ACC112 (cell line): ENCODE data around the gene MTHFD2L.

Experiments
- H2AFZ ChIP-seq: fragments of 200-600 bp; sonication (generic); one replicate; pipeline ENCODE4 v1.6.0; 2017; ENCODE audit warnings: antibody characterized with exemption, low read length; ENCODE audit not compliant: unreplicated experiment
- H3K27ac ChIP-seq: fragments of 200-600 bp; sonication (generic); 2 replicates; pipeline ENCODE4 v1.5.1; 2014; ENCODE audit warnings: low read depth, mild to moderate bottlenecking, antibody characterized with exemption, low read length, moderate library complexity
- H3K27me3 ChIP-seq: fragments of 200-600 bp; sonication (generic); 2 replicates; pipeline ENCODE4 v1.6.1; 2014; ENCODE audit warnings: mild to moderate bottlenecking, antibody characterized with exemption, low read length, moderate library complexity, mixed read lengths; ENCODE audit not compliant: insufficient read depth
- H3K36me3 ChIP-seq: fragments of 200-600 bp; sonication (generic); 2 replicates; pipeline ENCODE4 v1.6.1; 2016; ENCODE audit warnings: mild to moderate bottlenecking, antibody characterized with exemption, low read length, moderate library complexity, mixed read lengths; ENCODE audit not compliant: insufficient read depth
- H3K4me1 ChIP-seq: fragments of 200-600 bp; sonication (generic); one replicate; pipeline ENCODE4 v1.6.1; 2016; ENCODE audit warnings: low read length, mixed read lengths; ENCODE audit not compliant: insufficient read depth, unreplicated experiment, control insufficient read depth
- H3K4me3 ChIP-seq: fragments of 200-600 bp; sonication (generic); 2 replicates; pipeline ENCODE4 v1.5.1; 2014; ENCODE audit warnings: mild to moderate bottlenecking, low read depth, low read length
- H3K79me2 ChIP-seq: fragments of 200-600 bp; sonication (generic); one replicate; pipeline ENCODE4 v1.6.0; 2016; ENCODE audit warnings: low read length; ENCODE audit not compliant: control insufficient read depth, unreplicated experiment, insufficient read depth

Gene MTHFD2L

DNA sequence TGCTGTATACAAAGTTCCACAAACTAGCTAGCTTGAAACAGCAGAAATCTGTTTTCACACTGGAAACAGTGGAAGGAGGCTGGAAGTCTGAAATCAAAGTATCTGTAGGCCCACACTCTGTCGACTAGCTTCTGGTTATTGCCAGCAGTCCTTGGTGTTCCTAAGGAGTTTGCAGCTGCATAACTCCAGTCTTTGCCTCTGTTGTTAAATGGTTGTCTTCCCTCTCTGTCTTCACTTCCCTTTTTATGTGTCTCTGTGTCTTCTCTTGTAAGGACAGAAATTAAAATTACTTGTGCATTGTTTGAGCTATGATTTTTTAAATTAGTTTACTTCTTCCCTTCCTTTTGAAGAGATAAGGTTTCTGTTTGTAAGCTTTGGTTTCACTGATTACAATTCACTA is 8.2 kb downstream of the MTHFD2L start:
- no peaks in the 10 kb centered on the region for H3K27me3 ChIP-seq
- H3K27ac ChIP-seq, result no peak overlapping the region
- H3K79me2 ChIP-seq, result peaks cover 7% of the 10 kb centered on the region
- H2AFZ ChIP-seq, result no peak overlapping the region
- H3K4me3 ChIP-seq, result no peak overlapping the region
- H3K36me3 ChIP-seq, result peaks cover 12% of the 10 kb centered on the region; the same call in 1 of the 2 replicates
- peaks cover 17% of the 10 kb centered on the region for H3K4me1 ChIP-seq

DNA sequence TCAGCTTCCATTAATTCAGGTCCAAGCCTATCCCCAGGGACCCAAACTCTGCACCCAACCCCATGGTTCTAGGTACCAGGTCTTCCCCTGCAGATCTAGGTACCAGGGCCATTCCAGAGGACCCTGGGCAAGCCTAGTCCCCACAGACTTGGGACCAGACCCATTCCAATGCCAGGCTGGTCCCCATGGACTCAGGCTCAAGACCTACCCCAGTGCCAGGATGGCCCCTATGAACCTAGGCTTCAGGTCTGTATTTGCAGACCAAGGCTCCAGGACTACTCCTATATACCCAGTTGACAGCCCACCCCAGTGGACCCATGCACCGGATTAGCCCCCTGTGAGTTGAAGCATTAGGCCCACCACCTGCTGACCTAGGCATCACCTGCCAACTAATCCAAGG is 8.9 kb downstream of the MTHFD2L start:
- H3K27me3 ChIP-seq, result no peaks in the 10 kb centered on the region
- H3K36me3 ChIP-seq, result peaks cover 5% of the 10 kb centered on the region; the same call in 1 of the 2 replicates
- H3K4me3 ChIP-seq, result no peak overlapping the region
- peaks cover 3% of the 10 kb centered on the region for H3K79me2 ChIP-seq
- H3K27ac ChIP-seq, result no peak overlapping the region
- H3K4me1 ChIP-seq, result peaks cover 14% of the 10 kb centered on the region
- H2AFZ ChIP-seq, result no peak overlapping the region

DNA sequence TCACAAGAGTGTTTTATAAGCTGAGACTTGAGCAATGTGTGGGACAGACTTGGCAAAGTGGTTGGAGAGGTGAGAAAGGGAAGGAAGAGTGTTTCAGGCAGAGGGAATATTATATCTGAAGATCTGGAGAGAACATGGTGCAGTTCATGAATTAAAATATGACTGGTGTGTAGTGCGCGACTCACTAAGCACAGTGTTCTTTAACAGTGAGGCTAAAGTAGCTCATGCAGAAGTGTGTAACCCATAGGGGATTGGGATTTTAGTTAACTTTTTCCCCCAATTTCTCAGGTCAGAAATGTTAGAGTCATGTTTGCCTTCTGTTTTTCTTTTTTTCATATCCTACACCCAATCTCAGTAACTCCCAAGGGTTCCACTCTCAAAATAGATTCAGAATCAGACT is 9.7 kb downstream of the MTHFD2L start:
- no peak overlapping the region for H3K27ac ChIP-seq
- H3K4me1 ChIP-seq, result peaks cover 11% of the 10 kb centered on the region
- H2AFZ ChIP-seq, result no peak overlapping the region
- no peak overlapping the region for H3K4me3 ChIP-seq
- no peaks in the 10 kb centered on the region for H3K27me3 ChIP-seq
- peaks cover 3% of the 10 kb centered on the region for H3K79me2 ChIP-seq
- no peaks in the 10 kb centered on the region for H3K36me3 ChIP-seq

DNA sequence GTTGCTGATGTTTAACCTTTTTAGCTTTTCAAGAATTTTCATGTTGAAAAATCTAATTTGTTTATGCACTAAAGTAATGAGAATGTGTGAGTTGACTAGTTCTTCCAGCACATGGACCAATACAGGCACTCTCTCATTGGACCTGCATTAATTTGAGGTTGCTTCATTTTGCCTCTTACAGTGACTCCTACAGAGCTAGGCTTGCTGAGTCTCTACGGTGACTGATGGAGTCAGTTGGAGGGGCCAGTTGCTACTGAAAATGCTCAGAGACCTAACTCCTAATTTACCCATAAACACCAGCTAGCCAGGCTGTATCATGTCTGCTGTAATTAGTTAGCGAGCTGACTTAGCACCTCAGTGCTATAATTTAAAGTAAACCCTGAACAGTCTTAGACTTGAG is 10.9 kb downstream of the MTHFD2L start:
- H3K27me3 ChIP-seq, result no peaks in the 10 kb centered on the region

DNA sequence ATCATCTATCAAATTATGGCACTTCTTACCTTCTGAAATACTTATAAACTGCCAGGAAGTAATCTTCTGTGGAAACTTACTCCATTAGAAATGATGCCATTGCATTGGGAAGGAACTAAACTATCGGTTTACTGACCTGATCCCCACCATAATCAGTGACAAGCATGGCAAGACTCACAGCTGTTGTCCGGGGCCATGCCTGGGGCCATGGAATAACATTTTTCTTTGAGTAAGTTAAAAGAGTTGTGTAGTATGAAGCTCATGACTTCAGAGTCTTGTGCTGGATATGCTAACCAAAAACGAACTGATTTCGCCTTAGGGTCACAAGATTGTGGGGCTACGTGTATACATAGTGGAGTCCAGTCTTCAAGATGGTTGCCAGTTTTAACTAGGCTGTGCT is 15.4 kb downstream of the MTHFD2L start:
- Histone ChIP-seq H3K27ac (no peak overlapping the region), H2AFZ (no peak overlapping the region), H3K4me3 (no peak overlapping the region), H3K36me3 (no peaks in the 10 kb centered on the region), H3K4me1 (peaks cover under 1% of the 10 kb centered on the region), H3K79me2 (no peaks in the 10 kb centered on the region), H3K27me3 (no peaks in the 10 kb centered on the region)

More for the DNA sequence above, 10.9 kb downstream of the MTHFD2L start:
- H3K4me1 ChIP-seq, result peaks cover 11% of the 10 kb centered on the region
- no peak overlapping the region for H2AFZ ChIP-seq
- H3K4me3 ChIP-seq, result no peak overlapping the region
- H3K36me3 ChIP-seq, result no peaks in the 10 kb centered on the region
- H3K79me2 ChIP-seq, result peaks cover 3% of the 10 kb centered on the region
- H3K27ac ChIP-seq, result no peak overlapping the region

DNA sequence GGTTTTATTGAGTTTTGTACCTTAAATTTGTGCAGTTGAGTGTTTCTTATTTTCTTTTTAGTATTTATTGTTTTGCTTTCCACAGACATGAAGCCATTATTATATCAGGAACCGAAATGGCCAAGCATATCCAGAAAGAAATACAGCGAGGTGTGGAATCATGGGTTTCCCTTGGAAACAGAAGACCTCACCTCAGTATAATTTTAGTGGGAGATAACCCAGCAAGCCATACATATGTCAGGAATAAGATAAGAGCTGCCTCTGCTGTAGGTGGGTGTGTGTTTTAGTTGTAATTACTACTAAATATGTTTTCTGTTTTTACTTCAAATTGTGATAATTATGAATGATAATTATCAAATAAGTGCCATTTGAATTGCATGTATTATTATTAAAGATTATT is 16.5 kb downstream of the MTHFD2L start:
- H2AFZ ChIP-seq, result no peak overlapping the region
- H3K4me3 ChIP-seq, result no peak overlapping the region
- H3K27ac ChIP-seq, result no peak overlapping the region

DNA sequence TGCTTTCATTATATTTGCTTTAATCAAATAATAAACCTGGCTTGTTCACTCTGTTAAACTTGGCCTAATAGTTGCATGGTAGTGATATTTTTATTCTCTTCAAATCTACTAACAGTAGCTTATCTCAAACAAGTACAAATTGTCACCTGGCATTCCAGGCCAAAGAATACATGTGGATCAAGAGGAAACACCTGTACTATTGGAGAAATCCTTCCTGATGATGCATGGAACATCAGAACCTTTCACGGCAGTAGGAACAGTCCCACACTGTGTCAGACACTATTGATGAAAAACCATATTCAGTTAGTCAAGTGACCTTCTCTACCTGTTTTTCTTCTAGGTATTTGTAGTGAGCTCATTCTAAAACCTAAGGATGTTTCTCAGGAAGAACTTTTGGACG is 17.0 kb downstream of the MTHFD2L start:
- H3K36me3 ChIP-seq, result no peaks in the 10 kb centered on the region
- H2AFZ ChIP-seq, result no peak overlapping the region
- no peaks in the 10 kb centered on the region for H3K4me1 ChIP-seq
- H3K4me3 ChIP-seq, result no peak overlapping the region
- H3K27ac ChIP-seq, result no peak overlapping the region
- no peaks in the 10 kb centered on the region for H3K79me2 ChIP-seq
- H3K27me3 ChIP-seq, result no peaks in the 10 kb centered on the region

More for the DNA sequence above, 16.5 kb downstream of the MTHFD2L start:
- H3K36me3 ChIP-seq, result no peaks in the 10 kb centered on the region
- H3K4me1 ChIP-seq, result no peaks in the 10 kb centered on the region
- H3K27me3 ChIP-seq, result no peaks in the 10 kb centered on the region
- no peaks in the 10 kb centered on the region for H3K79me2 ChIP-seq

DNA sequence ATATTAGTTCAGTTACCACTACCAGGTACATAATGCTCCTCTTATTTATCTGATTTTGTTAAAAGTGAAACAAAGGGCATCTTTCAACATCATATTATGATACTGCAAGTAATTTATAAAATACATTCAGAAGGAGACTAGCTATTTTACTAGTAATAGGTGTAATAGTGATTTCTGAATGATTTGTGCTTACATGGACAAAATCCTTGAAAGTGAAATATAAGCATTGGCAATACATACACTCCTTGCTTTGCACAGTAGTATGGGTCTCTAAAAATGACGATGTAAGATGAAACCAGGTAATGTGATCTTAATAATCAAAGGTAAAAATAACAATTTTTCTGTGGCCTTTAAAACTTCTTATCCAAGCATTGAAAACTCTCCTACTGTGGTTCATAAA is 17.5 kb downstream of the MTHFD2L start:
- Histone ChIP-seq H3K4me1 (no peaks in the 10 kb centered on the region), H3K36me3 (no peaks in the 10 kb centered on the region), H2AFZ (no peak overlapping the region), H3K27ac (no peak overlapping the region), H3K4me3 (no peak overlapping the region), H3K79me2 (no peaks in the 10 kb centered on the region), H3K27me3 (no peaks in the 10 kb centered on the region)

DNA sequence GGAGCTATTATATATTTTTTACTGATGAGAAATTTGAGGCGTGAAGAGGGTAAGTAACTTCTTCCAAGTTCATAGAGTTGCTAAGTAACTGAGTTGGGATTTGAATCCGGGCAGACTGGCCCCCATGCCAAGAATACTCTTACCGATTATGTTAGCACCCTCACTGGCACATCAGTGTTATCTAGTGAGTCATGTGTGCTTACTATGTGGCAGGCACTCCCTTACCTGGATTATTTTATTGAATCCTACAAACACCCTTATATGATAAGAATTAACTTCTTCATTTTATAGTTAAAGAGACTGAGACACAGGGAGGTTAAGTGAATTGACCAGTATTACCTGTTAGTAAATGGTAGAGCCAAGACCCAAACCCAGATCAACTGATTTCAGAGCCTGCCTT is 20.9 kb downstream of the MTHFD2L start:
- H3K4me1 ChIP-seq, result no peaks in the 10 kb centered on the region
- no peak overlapping the region for H3K4me3 ChIP-seq
- H3K27me3 ChIP-seq, result no peaks in the 10 kb centered on the region
- no peak overlapping the region for H3K27ac ChIP-seq
- H2AFZ ChIP-seq, result no peak overlapping the region
- no peaks in the 10 kb centered on the region for H3K79me2 ChIP-seq
- H3K36me3 ChIP-seq, result no peaks in the 10 kb centered on the region

DNA sequence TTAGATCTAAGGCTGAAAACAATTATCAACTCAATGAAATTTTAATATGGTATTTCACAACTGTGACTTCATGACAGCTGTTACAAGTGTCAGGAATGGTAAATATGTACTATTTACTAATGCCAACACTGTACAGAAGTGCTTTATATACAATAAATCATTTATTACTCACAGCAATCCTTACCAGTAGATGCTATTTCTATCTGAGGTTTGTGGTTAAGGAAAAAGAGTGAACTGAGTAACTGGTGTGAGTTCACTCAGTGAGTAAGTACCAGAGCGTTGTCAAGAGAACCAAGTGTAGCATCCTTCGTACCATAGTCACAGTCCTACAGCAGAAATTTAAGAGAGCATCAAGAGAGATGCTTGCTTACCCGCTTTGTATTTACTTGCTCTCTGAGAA is 23.3 kb downstream of the MTHFD2L start:
- Histone ChIP-seq H3K4me1 (no peaks in the 10 kb centered on the region), H3K36me3 (no peaks in the 10 kb centered on the region), H2AFZ (no peak overlapping the region), H3K27me3 (no peaks in the 10 kb centered on the region), H3K27ac (no peak overlapping the region), H3K79me2 (no peaks in the 10 kb centered on the region), H3K4me3 (no peak overlapping the region)

DNA sequence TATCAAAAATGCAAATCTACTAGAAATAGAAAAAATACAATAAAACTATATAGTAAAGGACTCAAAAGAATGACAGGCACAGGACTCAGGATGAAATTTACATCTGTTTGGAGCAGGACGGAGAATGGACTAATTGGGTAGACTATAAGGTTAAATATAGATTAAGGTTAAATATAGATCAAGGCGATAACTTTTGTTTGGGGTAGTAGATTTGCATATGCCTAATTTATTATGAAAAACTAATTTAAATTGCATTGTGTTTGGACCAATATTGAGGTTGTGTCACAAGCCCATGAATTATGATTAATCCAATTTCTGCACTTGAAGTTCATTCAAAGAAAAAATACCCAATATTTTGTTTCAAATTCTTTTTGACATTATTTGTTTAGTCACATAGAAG is 31.0 kb downstream of the MTHFD2L start:
- Histone ChIP-seq H3K27ac (no peak overlapping the region), H3K27me3 (no peaks in the 10 kb centered on the region), H2AFZ (no peak overlapping the region), H3K36me3 (peaks cover 4% of the 10 kb centered on the region; the same call in 1 of the 2 replicates), H3K4me1 (no peaks in the 10 kb centered on the region), H3K4me3 (no peak overlapping the region), H3K79me2 (no peaks in the 10 kb centered on the region)
